Hematopoietic multipotent progenitor cell treated with erythropoietin and hydrocortisone succinate and interleukin-3 and kit ligand, for 4 days (in vitro differentiated cells): ENCODE results near the gene COL23A1.
"Not testable (repeated sequence)": the region's sequence is repeated elsewhere in the genome, so short reads cannot be mapped to it uniquely, and the experiment has no call there.

Experiments
- DNase-seq: peaks from one replicate; pipeline ENCODE4 v3.0.0-alpha.2; 2015

COL23A1 gene

DNA sequence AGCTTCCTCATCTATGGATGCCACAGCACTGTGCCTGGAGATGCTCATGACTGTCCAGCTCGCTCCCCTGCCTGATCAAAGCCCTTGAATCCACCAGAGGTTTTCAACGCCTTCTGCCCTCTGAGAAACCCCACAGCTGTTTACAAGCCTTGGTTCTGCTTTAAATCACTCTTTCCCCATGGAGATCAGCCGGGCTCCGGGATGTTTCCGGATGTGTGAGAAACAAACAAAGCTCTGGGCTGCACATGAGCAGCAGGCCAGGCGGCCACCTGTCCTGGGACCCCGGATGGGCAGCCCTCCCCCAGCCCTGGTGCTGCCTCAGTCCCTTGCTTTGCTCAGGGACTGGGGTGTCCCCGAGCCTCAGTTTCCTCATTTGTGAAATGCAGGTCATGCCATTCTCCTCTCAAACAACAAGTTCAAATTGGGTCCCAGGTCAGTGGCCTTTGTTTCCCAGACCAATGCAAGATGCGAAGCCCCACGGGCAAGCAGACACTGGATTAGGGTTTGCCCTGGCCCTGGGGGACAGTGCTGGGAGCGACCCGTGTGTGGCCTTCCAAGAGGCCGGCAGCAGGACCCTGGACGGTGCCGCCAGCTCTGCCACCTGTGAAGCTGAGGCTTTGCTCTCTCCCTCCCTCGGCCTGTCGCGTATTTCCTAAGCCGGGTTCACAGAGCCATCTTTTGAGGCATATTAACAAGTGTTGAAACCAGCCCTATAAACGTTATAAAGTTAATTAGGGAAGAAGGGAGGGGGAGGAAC is 315.2 kb downstream of the COL23A1 start:
- DNase-seq = no peak

DNA sequence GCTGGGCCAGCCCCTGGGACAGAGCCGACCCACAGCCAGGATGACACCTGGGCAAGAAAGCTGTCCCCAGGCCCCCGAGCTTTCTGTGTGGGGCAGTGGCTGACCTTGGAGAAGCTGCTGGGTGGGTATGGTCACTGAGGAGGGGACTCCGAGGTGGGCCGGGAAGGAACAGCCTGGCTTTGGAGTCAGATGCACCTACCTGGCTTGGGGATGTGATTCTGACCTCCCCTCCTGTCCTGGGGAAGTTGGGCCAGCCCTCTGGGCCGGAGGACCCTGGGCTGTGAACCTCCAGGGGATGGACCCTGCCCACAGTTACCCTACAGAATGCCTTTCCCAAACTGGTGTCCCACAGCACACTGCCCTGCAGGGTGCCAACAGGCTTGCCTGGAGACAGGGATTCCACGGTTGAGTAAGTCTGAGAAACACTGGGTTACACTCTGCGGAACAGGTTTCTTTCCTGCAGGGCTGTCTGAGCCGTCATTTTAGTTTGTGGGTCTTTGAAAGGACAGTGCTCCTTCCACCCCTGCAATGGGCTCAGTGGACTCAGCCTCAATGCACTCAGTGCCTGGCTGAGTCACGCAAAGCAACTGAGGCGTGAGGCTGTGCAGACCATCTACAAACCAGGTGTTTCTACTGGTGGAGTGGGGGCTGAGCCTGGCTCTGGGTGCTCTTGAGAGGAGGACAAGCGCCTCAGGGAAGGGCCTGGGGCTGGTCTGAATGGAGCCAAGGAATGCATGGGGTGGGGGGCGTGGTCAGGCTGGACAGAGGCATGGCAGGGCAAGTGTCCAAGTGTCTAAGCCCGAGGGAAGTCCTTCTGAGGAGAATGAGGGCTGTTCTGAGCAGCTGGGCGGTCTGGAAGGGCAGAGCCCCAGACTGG is 316.3 kb downstream of the COL23A1 start:
- no peak for DNase-seq

- DNase-seq = no peak
Observed at GRCh38 chr5:178273041-178273440, 317.2 kb downstream of the COL23A1 start.

GRCh38 chr5:178272591-178272990 is 317.6 kb downstream of the COL23A1 start:
- no peak for DNase-seq

GRCh38 chr5:178271726-178272479 is 318.3 kb downstream of the COL23A1 start:
- DNase-seq = no peak

DNA sequence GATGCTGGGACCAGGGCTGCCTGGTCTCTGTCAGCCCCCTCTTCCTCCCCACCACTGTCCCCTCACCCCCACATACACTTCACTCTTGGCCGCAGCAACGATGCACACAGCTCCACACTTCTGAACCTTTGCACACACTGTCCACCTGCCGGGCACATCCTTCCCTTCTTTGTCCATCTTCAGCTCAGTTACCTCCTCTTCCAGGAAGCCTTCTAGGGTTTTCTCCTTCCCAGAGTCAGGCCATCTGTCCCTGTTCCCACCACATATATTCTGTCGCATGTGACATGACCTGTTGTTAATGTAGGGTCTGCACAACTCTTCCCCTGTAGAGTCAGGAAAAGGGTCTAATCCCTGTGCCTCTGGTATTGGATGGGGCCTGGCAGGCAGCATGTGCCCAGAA is 319.0 kb downstream of the COL23A1 start:
- DNase-seq = no peak

- no peak for DNase-seq
Observed at GRCh38 chr5:178269499-178269898, 320.7 kb downstream of the COL23A1 start.

DNA sequence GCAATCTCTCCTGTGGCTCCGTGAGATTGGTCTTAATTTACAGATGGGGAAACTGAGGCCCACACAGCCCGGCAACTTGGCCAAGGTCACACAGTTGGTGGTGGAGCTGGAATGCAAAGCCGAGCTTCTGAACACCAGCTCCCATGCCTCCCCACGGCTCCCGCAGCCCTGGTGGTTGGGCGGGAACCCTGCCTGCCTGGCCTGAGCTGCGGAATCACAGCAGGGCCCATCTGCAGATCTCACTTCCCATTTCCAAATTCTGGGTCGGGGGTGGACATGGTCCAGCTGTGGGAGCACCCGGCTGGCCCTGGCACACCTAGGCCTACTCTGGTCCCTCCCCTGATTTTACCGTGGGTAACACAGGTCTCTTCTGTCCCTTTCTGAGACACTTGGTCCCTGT is 322.3 kb downstream of the COL23A1 start:
- no peak for DNase-seq

GRCh38 chr5:178267245-178267644 is 322.9 kb downstream of the COL23A1 start:
- no peak for DNase-seq

DNA sequence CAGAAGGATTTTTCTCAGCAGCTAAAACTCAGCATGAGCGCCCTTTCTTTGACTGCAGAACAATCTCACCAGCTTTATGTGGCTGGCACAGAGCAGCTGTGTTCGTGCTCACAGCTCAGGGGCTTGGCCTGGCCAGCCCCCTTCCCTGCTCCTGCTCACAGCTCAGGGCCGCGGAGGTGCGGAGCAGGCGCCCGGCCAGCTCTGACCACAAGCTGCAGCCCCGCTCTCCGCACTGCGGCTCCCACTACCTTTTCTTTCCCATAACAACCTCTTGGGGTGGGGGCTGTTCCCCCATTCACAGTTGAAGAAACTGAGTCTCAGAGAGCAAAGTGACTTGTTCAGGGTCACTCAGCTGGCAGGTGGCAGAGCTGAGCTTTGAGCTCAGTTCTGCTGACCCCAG is 323.6 kb downstream of the COL23A1 start:
- no peak for DNase-seq

- no peak for DNase-seq
Observed at GRCh38 chr5:178265746-178266145, 324.4 kb downstream of the COL23A1 start.

DNA sequence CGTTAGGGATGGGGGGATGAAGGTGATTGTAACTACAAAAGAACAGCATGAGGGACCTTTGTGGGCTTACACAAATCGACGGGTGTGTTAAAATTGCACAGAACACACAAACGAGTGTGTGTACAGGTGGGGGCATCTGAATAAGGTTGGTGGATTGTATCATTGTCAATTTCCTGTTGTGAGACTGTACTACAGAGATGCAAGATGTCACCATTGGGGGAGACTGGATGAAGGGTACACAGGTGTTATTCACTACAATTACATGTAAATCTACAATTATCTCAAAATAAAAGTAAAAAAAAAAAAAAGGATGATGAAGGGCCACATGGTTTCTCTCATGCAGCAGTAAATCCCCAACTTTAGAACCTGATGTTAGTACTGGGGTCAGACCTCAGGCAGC is 326.1 kb downstream of the COL23A1 start:
- no peak for DNase-seq

DNA sequence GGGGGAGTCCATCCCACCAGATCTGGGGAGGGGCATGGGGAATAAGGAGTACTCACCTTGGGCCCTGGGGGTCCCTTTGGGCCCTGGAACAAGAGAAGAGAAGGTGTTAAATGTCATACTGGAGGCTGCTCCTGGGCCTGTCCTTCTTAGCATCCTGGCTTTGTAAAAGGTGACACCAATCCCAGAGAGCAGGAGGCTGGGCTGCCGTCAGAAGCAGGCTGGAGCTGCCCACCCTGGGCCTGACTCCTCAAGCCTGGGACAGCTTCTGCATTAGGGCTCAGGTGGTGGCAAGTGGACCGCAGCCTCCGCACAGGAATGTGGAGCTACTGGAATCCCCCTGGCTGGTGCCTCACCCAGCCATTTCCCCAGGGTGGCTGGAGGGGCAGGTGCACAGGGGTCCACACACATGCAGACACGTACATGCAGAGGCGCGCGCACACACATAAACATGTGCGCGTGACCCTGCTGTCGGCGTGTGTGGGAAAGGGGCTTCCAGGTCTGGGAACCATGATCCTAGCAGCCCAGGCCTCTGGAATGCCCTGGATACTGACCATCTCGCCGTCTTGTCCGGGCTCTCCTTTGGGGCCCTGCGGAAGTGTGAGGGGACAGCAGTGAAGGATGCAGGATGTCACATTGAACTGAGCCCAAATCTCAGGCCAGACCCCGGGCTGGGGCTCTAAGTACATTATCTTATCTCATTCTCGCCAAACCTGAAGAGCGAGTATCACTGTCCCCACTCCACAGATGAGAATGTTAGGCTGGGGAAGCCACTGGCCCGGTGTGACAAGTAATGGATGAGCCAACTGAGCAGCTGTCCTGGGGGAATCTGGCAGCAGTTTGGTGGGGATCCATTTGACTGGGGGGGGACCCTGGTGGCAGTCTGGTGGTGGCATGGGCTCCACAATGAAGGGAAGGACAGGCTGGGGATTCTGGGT is 328.3 kb downstream of the COL23A1 start:
- DNase-seq = no peak

DNA sequence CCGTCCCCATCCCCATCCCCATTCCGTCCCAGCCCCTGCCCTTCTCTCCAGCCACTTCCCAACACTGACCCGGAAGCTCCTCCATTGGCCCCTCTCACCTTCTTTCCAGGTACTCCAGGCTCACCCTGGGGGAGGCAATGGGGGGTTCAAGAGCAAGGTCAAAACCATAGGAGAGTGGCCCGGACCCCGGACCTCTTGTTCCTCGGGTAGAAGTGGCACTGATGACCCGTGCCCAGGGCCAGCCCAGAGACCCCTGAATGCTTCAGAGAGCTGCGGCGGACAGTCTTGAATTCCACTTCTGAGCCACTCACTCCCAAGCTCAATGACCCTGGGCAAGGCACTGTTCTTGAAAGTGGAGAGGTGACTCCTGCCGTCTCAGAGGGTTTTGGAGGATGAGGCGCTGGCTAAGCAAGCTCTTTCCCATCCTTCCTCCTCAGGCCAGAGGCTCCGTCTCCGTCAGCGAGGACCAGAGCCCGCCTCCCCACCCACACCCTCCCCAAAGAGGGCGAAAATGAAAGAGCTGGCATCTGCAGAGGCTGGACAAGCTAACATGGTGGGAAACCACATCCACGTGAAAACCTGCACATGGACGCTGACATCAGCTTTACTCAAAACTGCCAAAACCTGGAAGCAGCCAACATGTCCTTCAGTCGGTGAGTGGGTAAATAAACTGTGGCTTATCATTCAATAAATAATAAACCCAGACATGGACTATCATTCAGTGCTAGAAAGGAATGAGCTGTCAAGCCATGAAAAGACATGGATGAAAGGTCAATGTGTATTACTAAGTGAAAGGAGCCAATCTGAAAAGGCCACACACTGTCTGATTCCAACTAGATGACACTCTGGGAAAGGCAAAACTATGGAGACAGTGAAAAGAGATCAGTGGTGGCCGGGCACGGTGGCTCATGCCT is 330.3 kb downstream of the COL23A1 start:
- no peak for DNase-seq

DNA sequence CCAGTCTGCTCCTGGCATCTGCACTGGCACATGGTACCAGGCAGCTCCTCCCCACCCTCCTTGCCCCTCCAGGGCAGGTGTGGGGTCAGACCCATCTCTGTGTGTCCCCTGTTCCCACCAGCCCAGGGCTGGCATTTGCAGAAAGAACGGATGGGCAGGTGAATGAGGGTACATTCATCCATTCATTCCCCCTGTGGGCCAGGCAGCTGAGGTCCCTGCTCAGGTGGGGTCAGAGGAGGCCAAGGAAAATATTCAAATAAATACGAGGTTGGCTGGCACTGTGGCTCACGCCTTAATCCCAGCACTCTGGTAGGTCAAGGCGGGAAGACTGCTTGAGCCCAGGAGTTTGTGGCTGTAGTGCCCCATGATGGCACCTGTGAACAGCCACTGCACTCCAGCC is 332.5 kb downstream of the COL23A1 start:
- DNase-seq = no peak

GRCh38 chr5:178256746-178257145 is 333.4 kb downstream of the COL23A1 start:
- DNase-seq = no peak

DNA sequence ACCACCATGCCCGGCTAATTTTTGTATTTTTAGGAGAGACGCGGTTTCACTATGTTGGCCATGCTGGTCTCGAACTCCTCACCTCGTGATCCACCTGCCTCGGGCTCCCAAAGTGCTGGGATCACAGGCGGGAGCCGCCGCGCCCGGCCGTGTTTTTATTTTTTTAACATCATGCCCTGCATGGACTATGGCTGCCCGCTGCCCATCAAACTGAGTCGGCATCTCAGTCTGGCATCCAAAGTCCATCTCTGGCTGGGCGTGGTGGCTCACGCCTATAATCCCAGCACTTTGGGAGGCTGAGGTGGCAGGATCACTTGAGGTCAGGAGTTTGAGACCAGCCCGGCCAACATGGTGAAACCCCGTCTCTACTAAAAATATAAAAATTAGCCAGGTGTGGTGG is 336.6 kb downstream of the COL23A1 start:
- not testable (repeated sequence) for DNase-seq

GRCh38 chr5:178252258-178252657 is 337.9 kb downstream of the COL23A1 start:
- DNase-seq = no peak

- no peak for DNase-seq
Observed at GRCh38 chr5:178250263-178250662, 339.9 kb downstream of the COL23A1 start.

- peak; percentile 82 for DNase-seq
Observed at GRCh38 chr5:178249191-178249989, 340.8 kb downstream of the COL23A1 start.
